OCI-LY7 (cell line): ENCODE results near the gene ZYG11A. TPM values are rescaled to one million over a fixed set of nuclear protein-coding genes. Genes with fewer than 3 reads are reported as not detected.

Experiments
- BruUV-seq: library from RNA; stranded (reverse); fragments of 400-500 nt; replicated peaks from 2 replicates; lab custom pipeline; 2021; lab: Mats Ljungman, UMichigan
- CTCF ChIA-PET: fragments of 300-600 bp; sonication (Branson Sonifier 250); formaldehyde crosslinking; loops from one replicate; lab custom pipeline; 2022; ENCODE audit warnings: antibody characterized with exemption; ENCODE audit not compliant: unreplicated experiment; lab: Charles Lee
- POLR2A ChIA-PET: fragments of 300-600 bp; sonication (Branson Sonifier 250); formaldehyde crosslinking; loops from one replicate; lab custom pipeline; 2022; ENCODE audit warnings: antibody characterized with exemption; lab: Charles Lee
- DNase-seq: peaks from one replicate; pipeline ENCODE4 v3.0.0-alpha.2; 2015; ENCODE audit warnings: low spot score
- H2AFZ ChIP-seq: fragments of 200-600 bp; sonication (generic), shearing (Covaris generic); 2 replicates; pipeline ENCODE4 v1.6.1; 2014; ENCODE audit warnings: mild to moderate bottlenecking, antibody characterized with exemption, low read length, moderate library complexity
- H3K27ac ChIP-seq: fragments of 200-600 bp; sonication (generic); 2 replicates; pipeline ENCODE4 v1.5.1; 2014; ENCODE audit warnings: mixed run types, low read depth, mild to moderate bottlenecking, moderate library complexity, low read length, inconsistent platforms; ENCODE audit not compliant: poor library complexity, severe bottlenecking
- H3K36me3 ChIP-seq: fragments of 200-600 bp; sonication (generic); 2 replicates; pipeline ENCODE4 v1.6.1; 2014; ENCODE audit warnings: mild to moderate bottlenecking, antibody characterized with exemption, low read length, moderate library complexity, mixed read lengths; ENCODE audit not compliant: insufficient read depth
- H3K4me1 ChIP-seq: fragments of 200-600 bp; sonication (generic); 2 replicates; pipeline ENCODE4 v1.5.1; 2014; ENCODE audit warnings: mild to moderate bottlenecking, low read length; ENCODE audit not compliant: insufficient read depth, poor library complexity, severe bottlenecking
- H3K4me2 ChIP-seq: fragments of 200-600 bp; sonication (generic); 2 replicates; pipeline ENCODE4 v1.6.1; 2014; ENCODE audit warnings: mild to moderate bottlenecking, low read length
- H3K4me3 ChIP-seq: fragments of 200-600 bp; sonication (generic); 2 replicates; pipeline ENCODE4 v1.5.1; 2014; ENCODE audit warnings: mild to moderate bottlenecking, low read depth, low read length; ENCODE audit not compliant: poor library complexity, severe bottlenecking
- H3K79me2 ChIP-seq: fragments of 200-600 bp; sonication (generic); 2 replicates; pipeline ENCODE4 v1.6.1; 2016; ENCODE audit warnings: low read depth, mild to moderate bottlenecking, low read length, moderate library complexity, mixed read lengths; ENCODE audit not compliant: insufficient read depth
- H3K9me2 ChIP-seq: fragments of 200-600 bp; sonication (generic); 2 replicates; pipeline ENCODE4 v1.6.1; 2016; ENCODE audit warnings: mild to moderate bottlenecking, low read length, mixed read lengths; ENCODE audit not compliant: insufficient read depth
- H3K9me3 ChIP-seq: fragments of 200-600 bp; sonication (generic); 2 replicates; pipeline ENCODE4 v1.6.1; 2014; ENCODE audit warnings: mild to moderate bottlenecking, mixed run types, low read length, mixed read lengths
- H4K20me1 ChIP-seq: fragments of 200-600 bp; sonication (generic); 2 replicates; pipeline ENCODE4 v1.6.1; 2014; ENCODE audit warnings: mild to moderate bottlenecking, antibody characterized with exemption, low read length, moderate library complexity, mixed read lengths; ENCODE audit not compliant: insufficient read depth
- CTCF ChIP-seq: fragments of 200-600 bp; sonication (generic); conservative IDR thresholded peaks from 2 replicates; pipeline ENCODE4 v1.5.1; 2014; ENCODE audit warnings: mild to moderate bottlenecking, antibody characterized with exemption, low read length, moderate library complexity, mixed read lengths
- EZH2phosphoT487 ChIP-seq: fragments of 200-600 bp; sonication (generic); IDR thresholded peaks from 2 replicates; pipeline ENCODE4 v1.6.1; 2018; ENCODE audit warnings: low read depth, borderline replicate concordance, mild to moderate bottlenecking, mixed run types, antibody characterized with exemption, low read length, moderate library complexity, mixed read lengths
- intact Hi-C: fragments of 100-400 bp; cut with micrococcal nuclease; formaldehyde crosslinking; loops from one replicate; pipeline ENCODE4 v1.10.0; 2022; ENCODE audit not compliant: unreplicated experiment
- total RNA-seq, 2 experiments: library from RNA; depleted of rRNA in 1 of 2; stranded (reverse); fragments of >200 nt in 1 of 2; shearing (Covaris generic) in 1 of 2; gene quantifications; 2 replicates each; pipeline ENCODE4 v1.2.3, GENCODE V29; 2014 to 2022

The ZYG11A gene
- total RNA-seq, 2 experiments from 2014 or later, result not detected

DNA sequence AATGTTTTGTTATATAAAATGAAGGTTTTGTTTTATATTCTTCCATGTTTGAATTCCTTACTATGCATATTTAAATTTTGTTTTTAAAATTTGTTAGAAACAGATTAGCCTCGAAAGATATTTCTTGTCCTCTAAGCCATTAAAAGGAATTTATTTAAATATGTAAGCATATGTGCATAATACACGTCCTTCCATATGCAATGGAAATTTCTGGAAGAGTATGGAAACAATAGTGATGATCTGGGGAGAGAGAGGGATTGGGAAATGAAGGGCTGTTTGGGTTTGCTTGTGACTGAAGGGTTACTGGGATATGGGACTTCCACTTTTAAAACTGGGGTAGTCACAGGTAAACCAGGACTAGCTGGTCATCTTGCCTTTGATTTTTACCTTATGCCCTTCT lies 57.8 kb downstream of the ZYG11A start:
- peaks cover 3% of the 10 kb centered on the region for H3K4me1 ChIP-seq
- no peak for DNase-seq
- no peak for TF ChIP-seq EZH2phosphoT487
- BruUV-seq, result no TSS peak
- H3K36me3 ChIP-seq, result no peaks in the 10 kb centered on the region
- H3K27ac ChIP-seq, result no peak overlapping the region
- no peaks in the 10 kb centered on the region for H3K9me3 ChIP-seq
- H3K4me2 ChIP-seq, result no peak overlapping the region
- no peak overlapping the region for H3K4me3 ChIP-seq
- no peaks in the 10 kb centered on the region for H4K20me1 ChIP-seq
- no peaks in the 10 kb centered on the region for H3K9me2 ChIP-seq
- ChIA-PET CTCF (interaction anchor here (0.6 kb wide), 1 partner anchor 17 kb away, joined by 3 read pairs; no protein-coding TSS in a partner anchor), POLR2A (no interaction called here)
- intact Hi-C loops, result loop anchor here (10.0 kb wide), 1 partner anchor 154 kb away; no protein-coding TSS in a partner anchor
- H3K79me2 ChIP-seq, result no peaks in the 10 kb centered on the region
- no peak overlapping the region for H2AFZ ChIP-seq

DNA sequence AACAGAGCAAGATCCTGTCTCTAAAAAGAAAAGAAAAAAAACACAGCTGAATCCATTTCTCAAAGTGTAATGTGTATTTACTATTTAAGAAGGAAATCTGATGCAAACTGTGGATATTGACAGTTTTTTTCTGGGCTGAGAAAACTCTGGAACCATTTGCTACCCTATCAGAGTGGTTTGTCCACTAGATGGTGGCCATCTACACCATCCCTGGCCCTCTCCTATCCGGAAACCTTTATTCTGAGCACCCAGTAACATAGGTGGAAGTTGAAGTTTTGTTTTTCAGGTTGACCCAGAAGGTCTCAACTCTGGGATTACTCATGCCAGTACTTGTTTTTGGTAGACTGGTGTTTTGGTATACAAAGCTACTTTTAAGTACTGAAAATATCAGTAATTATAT lies 58.8 kb downstream of the ZYG11A start:
- BruUV-seq, result no TSS peak
- Histone ChIP-seq H2AFZ (no peak overlapping the region), H4K20me1 (no peaks in the 10 kb centered on the region), H3K4me1 (peaks cover 3% of the 10 kb centered on the region), H3K79me2 (no peaks in the 10 kb centered on the region), H3K4me2 (no peak overlapping the region), H3K4me3 (no peak overlapping the region), H3K27ac (no peak overlapping the region), H3K9me3 (no peaks in the 10 kb centered on the region), H3K36me3 (no peaks in the 10 kb centered on the region), H3K9me2 (no peaks in the 10 kb centered on the region)
- ChIA-PET CTCF (interaction anchor here (0.6 kb wide), 1 partner anchor 18 kb away, joined by 3 read pairs; no protein-coding TSS in a partner anchor), POLR2A (interaction anchor here (0.9 kb wide), 2 partner anchors 9 to 14 kb away, joined by 3 read pairs; no protein-coding TSS in a partner anchor)
- DNase-seq, result no peak
- TF ChIP-seq CTCF (no peak), EZH2phosphoT487 (no peak)
- intact Hi-C loops, result loop anchor here (10.0 kb wide), 1 partner anchor 153 kb away; no protein-coding TSS in a partner anchor

- H4K20me1 ChIP-seq, result no peaks in the 10 kb centered on the region
- POLR2A ChIA-PET, result no interaction called here
Observed at GRCh38 chr1:52904208-52904926, 61.8 kb downstream of the ZYG11A start.

More at GRCh38 chr1:52904208-52904926, 61.8 kb downstream of the ZYG11A start:
- no peaks in the 10 kb centered on the region for H3K9me2 ChIP-seq
- H3K9me3 ChIP-seq, result no peaks in the 10 kb centered on the region
- H3K36me3 ChIP-seq, result no peaks in the 10 kb centered on the region
- TF ChIP-seq CTCF (no peak), EZH2phosphoT487 (no peak)
- DNase-seq, result no peak
- BruUV-seq, result no TSS peak
- H3K4me2 ChIP-seq, result no peak overlapping the region
- H3K79me2 ChIP-seq, result no peaks in the 10 kb centered on the region
- intact Hi-C loops, result loop anchor here (10.0 kb wide), 1 partner anchor 150 kb away; no protein-coding TSS in a partner anchor
- H3K4me1 ChIP-seq, result peaks cover 3% of the 10 kb centered on the region
- CTCF ChIA-PET, result no interaction called here
- H3K27ac ChIP-seq, result no peak overlapping the region
- no peak overlapping the region for H3K4me3 ChIP-seq
- no peak overlapping the region for H2AFZ ChIP-seq
